ENCODE measurements around the gene NFYA. TPM values are rescaled to one million over a fixed set of nuclear protein-coding genes. Genes with fewer than 3 reads are reported as not detected.

The NFYA gene
- total and polyA plus RNA-seq, 2 of the 13 experiments (the other 11 are each of a cell fraction or from before 2014, with no cell fraction given), result 16.0 to 22.9 TPM

- TF ChIP-seq ZBTB38 (CRISPR knock-in tag; IDR thresholded peaks at IDR 0.05), result no peak
- TF ChIP-seq FOXC1 (CRISPR knock-in tag; IDR thresholded peaks at IDR 0.05; ENCODE audit: borderline replicate concordance), result no peak
- no peak for TF ChIP-seq ZNF235 (CRISPR knock-in tag; IDR thresholded peaks at IDR 0.05; ENCODE audit: borderline replicate concordance)
- TF ChIP-seq SRSF1 (optimal IDR thresholded peaks at IDR 0.05; ENCODE audit: low read depth, low read length), result no peak
- no peak for TF ChIP-seq ZNF724P (CRISPR knock-in tag; IDR thresholded peaks at IDR 0.05; ENCODE audit: borderline replicate concordance)
- no peak for TF ChIP-seq KLF13 (CRISPR knock-in tag; IDR thresholded peaks at IDR 0.05)
- TF ChIP-seq ZMAT5 (CRISPR knock-in tag; IDR thresholded peaks at IDR 0.05; ENCODE audit: borderline replicate concordance, low read depth), result no peak
- no peak for TF ChIP-seq SMC3 (IDR thresholded peaks at IDR 0.05; ENCODE audit: low read length)
- TF ChIP-seq PAXIP1 (CRISPR knock-in tag; conservative IDR thresholded peaks at IDR 0.05), result peak; percentile 94
- no peak for TF ChIP-seq THYN1 (CRISPR knock-in tag; IDR thresholded peaks at IDR 0.05; ENCODE audit: borderline replicate concordance, low read depth)
- no peak; the same call in 1 of the 2 replicates for TF ChIP-seq CHD4 (IDR thresholded peaks at IDR 0.05; ENCODE audit: borderline replicate concordance, low read length)
- TF ChIP-seq ZNF710 (CRISPR knock-in tag; IDR thresholded peaks at IDR 0.05; ENCODE audit: borderline replicate concordance), result peak; percentile 79
- 0 out of 2 replicates have a peak, but pooled peaks have one; percentile 30 for TF ChIP-seq RORA (CRISPR knock-in tag; IDR thresholded peaks at IDR 0.05)
- no peak for TF ChIP-seq ZNF598 (CRISPR knock-in tag; IDR thresholded peaks at IDR 0.05; ENCODE audit: borderline replicate concordance)
- no peak for TF ChIP-seq BORCS8-MEF2B (CRISPR knock-in tag; IDR thresholded peaks at IDR 0.05)
- peak; percentile 87 for TF ChIP-seq ISL2 (CRISPR knock-in tag; IDR thresholded peaks at IDR 0.05)
- peak; percentile 74; the same call in 1 of the 2 replicates for TF ChIP-seq ZBTB25 (CRISPR knock-in tag; IDR thresholded peaks at IDR 0.05)
- peak; percentile 88 for TF ChIP-seq NFIC (IDR thresholded peaks at IDR 0.05; ENCODE audit: low read length)
- no peak for TF ChIP-seq CREBL2 (CRISPR knock-in tag; IDR thresholded peaks at IDR 0.05; ENCODE audit: borderline replicate concordance)
- TF ChIP-seq KLF11 (CRISPR knock-in tag; IDR thresholded peaks at IDR 0.05), result peak; percentile 72
- TF ChIP-seq ELF1 (CRISPR knock-in tag; IDR thresholded peaks at IDR 0.05), result no peak
- TF ChIP-seq XRCC5 (optimal IDR thresholded peaks at IDR 0.05; ENCODE audit: low read length), result no peak
- TF ChIP-seq ARHGAP35 (CRISPR knock-in tag; IDR thresholded peaks at IDR 0.05; ENCODE audit: borderline replicate concordance), result no peak
- no peak for TF ChIP-seq ZNF260 (CRISPR knock-in tag; IDR thresholded peaks at IDR 0.05; ENCODE audit: borderline replicate concordance, low read depth)
Observed at GRCh38 chr6:41065550-41066026, 7.2 kb upstream of the NFYA start (continued).
